Measurements from ENCODE around the gene DDAH1. TPM values are rescaled to one million over a fixed set of nuclear protein-coding genes. Genes with fewer than 3 reads are reported as not detected.

The DDAH1 gene
- total RNA-seq, 1 donor from 2014 or later = 8.3 TPM

DNA sequence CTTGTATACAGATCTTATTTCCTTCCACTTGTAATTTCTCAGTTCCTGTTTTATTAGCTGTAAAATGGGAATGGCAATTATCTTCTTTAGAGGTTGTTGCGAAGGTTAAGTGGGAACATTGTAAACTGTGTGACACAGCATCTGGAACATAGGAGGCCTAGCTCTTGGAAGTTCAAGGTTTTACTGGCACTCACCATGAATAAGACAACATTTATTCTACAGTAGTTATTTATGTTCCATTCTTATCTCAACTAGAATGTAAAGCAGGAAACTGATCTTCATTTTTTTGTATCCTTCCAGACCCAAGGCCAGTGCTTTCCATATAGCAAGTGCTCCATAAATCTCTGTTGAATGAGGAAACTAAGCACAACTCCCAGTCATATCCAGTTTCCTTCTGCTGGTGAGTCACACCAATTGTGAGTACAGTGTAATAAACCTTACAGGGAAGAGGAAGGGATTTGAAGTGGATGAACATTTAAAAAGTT is 189.9 kb downstream of the DDAH1 start:
- intact Hi-C loops (cut with DNase I) = no loop called here
- DNase-seq (ENCODE audit: missing footprints) = no peak
- ATAC-seq = no peak

DNA sequence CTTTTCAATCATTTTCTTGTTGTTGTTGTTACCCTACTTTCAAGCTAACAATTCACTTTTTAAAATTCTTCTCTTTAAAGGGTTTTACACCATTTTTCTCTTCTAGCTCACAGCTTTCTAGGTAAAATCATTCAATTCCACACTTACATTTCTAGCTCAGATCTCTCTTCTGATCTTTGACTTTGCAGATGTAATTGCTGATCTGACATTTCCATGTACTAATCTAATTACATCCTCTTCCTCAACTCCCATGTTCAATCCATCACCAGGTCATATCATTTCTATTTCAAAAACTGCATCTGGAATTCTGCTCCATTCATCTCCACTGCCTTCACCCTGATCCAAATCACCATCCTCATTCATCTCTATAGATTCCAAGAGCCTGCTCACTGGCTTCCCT is 191.6 kb downstream of the DDAH1 start:
- intact Hi-C loops (cut with DNase I) = no loop called here
- no peak for DNase-seq (ENCODE audit: missing footprints)
- ATAC-seq = no peak

DNA sequence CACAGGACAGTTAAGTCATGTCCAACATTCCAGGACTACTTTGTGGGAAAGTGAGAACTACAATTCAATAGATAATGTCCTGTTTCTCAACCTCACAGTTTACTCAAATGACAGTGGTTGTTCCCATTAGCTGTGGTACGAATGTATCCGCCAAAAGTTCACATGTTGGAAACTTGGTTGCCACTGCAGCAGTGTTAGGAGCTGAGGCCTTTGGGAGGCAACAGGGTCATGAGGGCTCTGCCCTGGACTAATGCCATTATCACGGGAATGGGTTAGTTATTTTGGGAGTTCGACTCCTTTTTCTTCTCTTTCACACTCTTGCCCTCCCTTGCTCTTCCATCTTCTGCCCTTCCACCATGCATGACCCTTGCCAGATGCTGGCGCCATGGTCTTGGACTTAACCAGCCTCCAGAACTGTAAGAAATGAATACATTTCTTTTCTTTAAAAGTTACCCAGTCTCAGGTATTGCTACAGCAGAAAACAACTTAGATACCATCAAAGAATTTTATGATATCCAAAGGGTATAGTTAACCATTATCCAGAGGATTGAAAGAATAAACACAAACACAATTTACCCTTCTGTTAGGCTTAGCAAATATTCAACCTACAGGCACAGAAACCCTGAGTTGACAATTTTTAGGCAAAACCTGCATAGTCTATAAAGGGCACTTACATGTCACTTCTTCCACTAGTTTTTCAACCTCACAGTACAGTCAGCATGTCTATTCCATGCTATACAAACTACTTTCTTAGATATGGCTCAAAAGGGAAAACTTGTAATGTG is 196.0 kb downstream of the DDAH1 start:
- DNase-seq (ENCODE audit: missing footprints) (no peak), ATAC-seq (no peak)
- intact Hi-C loops (cut with DNase I) = no loop called here

Other genes with a start within 250 kb of the DDAH1 start
- gene C1orf52, start 205.5 kb downstream of the DDAH1 start, total RNA-seq = 17.1 TPM
- gene BCL10, start 188.5 kb downstream of the DDAH1 start, total RNA-seq = 8.6 TPM
- gene CCN1, start 115.6 kb upstream of the DDAH1 start, total RNA-seq = 31.1 TPM
- gene ZNHIT6, start 243.3 kb upstream of the DDAH1 start, total RNA-seq = 8.8 TPM